Astrocyte (in vitro differentiated cells and primary cell): ENCODE results near the gene PNRC2. TPM values are rescaled to one million over a fixed set of nuclear protein-coding genes. Genes with fewer than 3 reads are reported as not detected.
A peak's percentile ranks its signal among the peaks of the same experiment; 100 is the strongest.

ENCODE experiments used
- DNase-seq: peaks from one replicate; pipeline ENCODE4 v3.0.0-alpha.2; 2010; ENCODE audit warnings: low read depth
- FAIRE-seq: peaks from 2 replicates; lab custom pipeline; 2011; peaks lifted over from hg19 to GRCh38; lab: Jason Lieb, UNC
- H2AFZ ChIP-seq: 2 replicates; pipeline ENCODE4 v1.6.0; 2012; ENCODE audit warnings: low read depth, low read length, inconsistent platforms
- H3K27ac ChIP-seq: 2 replicates; pipeline ENCODE4 v1.5.1; 2011; ENCODE audit warnings: low read depth, low read length, inconsistent platforms
- H3K27me3 ChIP-seq: 2 replicates; pipeline ENCODE4 v1.6.0; 2011; ENCODE audit warnings: low read length, inconsistent platforms; ENCODE audit not compliant: insufficient read depth
- H3K36me3 ChIP-seq: 2 replicates; pipeline ENCODE4 v1.5.1; 2011; ENCODE audit warnings: low read length, inconsistent platforms; ENCODE audit not compliant: insufficient read depth
- H3K4me1 ChIP-seq: 2 replicates; pipeline ENCODE4 v1.5.1; 2011; ENCODE audit warnings: low read length, inconsistent platforms; ENCODE audit not compliant: insufficient read depth
- H3K4me2 ChIP-seq: 2 replicates; pipeline ENCODE4 v1.6.0; 2012; ENCODE audit warnings: low read length, inconsistent platforms
- H3K4me3 ChIP-seq: 2 replicates; pipeline ENCODE4 v1.5.1; 2011; ENCODE audit warnings: low read depth, mild to moderate bottlenecking, low read length, inconsistent platforms; ENCODE audit not compliant: insufficient read depth
- H3K79me2 ChIP-seq: 2 replicates; pipeline ENCODE4 v1.6.0; 2012; ENCODE audit warnings: mild to moderate bottlenecking, low read length, inconsistent platforms; ENCODE audit not compliant: insufficient read depth
- H3K9ac ChIP-seq: 2 replicates; pipeline ENCODE4 v1.6.0; 2012; ENCODE audit warnings: mild to moderate bottlenecking, low read length, inconsistent platforms
- H3K9me3 ChIP-seq: 2 replicates; pipeline ENCODE4 v1.5.1; 2012; ENCODE audit warnings: low read depth, mild to moderate bottlenecking, low read length, inconsistent platforms; ENCODE audit not compliant: insufficient read depth
- H4K20me1 ChIP-seq: 2 replicates; pipeline ENCODE4 v1.6.0; 2012; ENCODE audit warnings: low read length, inconsistent platforms; ENCODE audit not compliant: insufficient read depth
- H3K27ac Mint-ChIP-seq: one replicate; pipeline ENCODE4 v1.8.0; 2021; ENCODE audit warnings: mild to moderate bottlenecking, mixed read lengths; ENCODE audit not compliant: unreplicated experiment
- H3K27me3 Mint-ChIP-seq: one replicate; pipeline ENCODE4 v1.8.0; 2021; ENCODE audit warnings: low read depth, mixed read lengths; ENCODE audit not compliant: unreplicated experiment
- H3K36me3 Mint-ChIP-seq: one replicate; pipeline ENCODE4 v1.8.0; 2021; ENCODE audit warnings: low read depth, mixed read lengths; ENCODE audit not compliant: unreplicated experiment
- H3K4me1 Mint-ChIP-seq: one replicate; pipeline ENCODE4 v1.8.0; 2021; ENCODE audit warnings: low read depth, mixed read lengths; ENCODE audit not compliant: unreplicated experiment
- H3K4me3 Mint-ChIP-seq: one replicate; pipeline ENCODE4 v1.8.0; 2021; ENCODE audit warnings: mild to moderate bottlenecking, moderate library complexity, mixed read lengths; ENCODE audit not compliant: unreplicated experiment
- H3K9me3 Mint-ChIP-seq: one replicate; pipeline ENCODE4 v1.8.0; 2021; ENCODE audit warnings: mild to moderate bottlenecking, mixed read lengths; ENCODE audit not compliant: unreplicated experiment
- CTCF ChIP-seq: IDR thresholded peaks from 2 replicates; pipeline ENCODE4 v1.5.1; 2011; ENCODE audit warnings: low read depth, mild to moderate bottlenecking, inconsistent platforms, low read length, moderate library complexity; ENCODE audit not compliant: insufficient read depth
- EZH2 ChIP-seq: IDR thresholded peaks from 2 replicates; pipeline ENCODE4 v1.6.1; 2012; ENCODE audit warnings: mild to moderate bottlenecking, low read length, inconsistent platforms; ENCODE audit not compliant: insufficient read depth
- total RNA-seq: library from RNA; stranded (reverse); gene quantifications from 2 replicates; pipeline ENCODE4 v1.2.1, GENCODE V29; 2021

PNRC2 gene
- total RNA-seq, 1 donor from 2014 or later: 83.8 TPM

GRCh38 chr1:24002695-24003094 is 43.1 kb downstream of the PNRC2 start:
- DNase-seq (no peak), FAIRE-seq (no peak)
- Histone ChIP-seq H3K9ac (no peak overlapping the region), H3K4me1 (peaks cover 2% of the 10 kb centered on the region), H2AFZ (no peak overlapping the region), H3K4me2 (no peak overlapping the region), H3K27me3 (no peaks in the 10 kb centered on the region), H3K36me3 (no peaks in the 10 kb centered on the region), H3K4me3 (no peak overlapping the region), H3K9me3 (no peaks in the 10 kb centered on the region), H3K27ac (no peak overlapping the region), H3K79me2 (no peaks in the 10 kb centered on the region), H4K20me1 (no peaks in the 10 kb centered on the region)
- Mint-ChIP-seq H3K4me3 (no peak overlapping the region), H3K36me3 (no peaks in the 10 kb centered on the region), H3K27ac (no peak overlapping the region), H3K9me3 (peaks cover 4% of the 10 kb centered on the region), H3K27me3 (peaks cover 8% of the 10 kb centered on the region), H3K4me1 (peaks cover 7% of the 10 kb centered on the region)
- TF ChIP-seq CTCF (no peak), EZH2 (no peak)

- Mint-ChIP-seq H3K27ac (no peak overlapping the region), H3K36me3 (no peaks in the 10 kb centered on the region), H3K27me3 (peaks cover 8% of the 10 kb centered on the region), H3K4me3 (no peak overlapping the region), H3K9me3 (peaks cover 4% of the 10 kb centered on the region), H3K4me1 (peaks cover 7% of the 10 kb centered on the region)
- Histone ChIP-seq H3K4me3 (no peak overlapping the region), H3K4me2 (peak overlapping the region; percentile 5), H4K20me1 (no peaks in the 10 kb centered on the region), H3K9ac (no peak overlapping the region), H3K27ac (no peak overlapping the region), H3K27me3 (no peaks in the 10 kb centered on the region), H3K4me1 (peaks cover 3% of the 10 kb centered on the region), H3K36me3 (no peaks in the 10 kb centered on the region), H3K79me2 (no peaks in the 10 kb centered on the region), H3K9me3 (no peaks in the 10 kb centered on the region), H2AFZ (no peak overlapping the region)
- no peak for FAIRE-seq
- TF ChIP-seq EZH2: no peak
- no peak for TF ChIP-seq CTCF
- DNase-seq: peak; percentile 81
Measured at GRCh38 chr1:24003331-24003972, 43.8 kb downstream of the PNRC2 start.

- no peak overlapping the region for H3K27ac Mint-ChIP-seq
- Histone ChIP-seq H3K27me3 (no peaks in the 10 kb centered on the region), H4K20me1 (no peaks in the 10 kb centered on the region), H3K4me3 (no peak overlapping the region), H2AFZ (no peak overlapping the region), H3K79me2 (no peaks in the 10 kb centered on the region), H3K4me2 (no peak overlapping the region), H3K27ac (no peak overlapping the region), H3K4me1 (peaks cover 10% of the 10 kb centered on the region), H3K9me3 (no peaks in the 10 kb centered on the region), H3K9ac (no peak overlapping the region), H3K36me3 (no peaks in the 10 kb centered on the region)
- FAIRE-seq: no peak
- H3K4me1 Mint-ChIP-seq: peaks cover 6% of the 10 kb centered on the region
- DNase-seq: no peak
- TF ChIP-seq EZH2 (no peak), CTCF (no peak)
- no peaks in the 10 kb centered on the region for H3K36me3 Mint-ChIP-seq
- no peak overlapping the region for H3K4me3 Mint-ChIP-seq
- peaks cover 8% of the 10 kb centered on the region for H3K27me3 Mint-ChIP-seq
- H3K9me3 Mint-ChIP-seq: peaks cover 4% of the 10 kb centered on the region
Measured at GRCh38 chr1:24004132-24004531, 44.5 kb downstream of the PNRC2 start.
